GM18907 (cell line): ENCODE data around the gene NIT1.

Experiments
- ATAC-seq: cut with Tn5 transposase; IDR thresholded peaks from one replicate; pipeline ENCODE4 v1.9.1; 2021; ENCODE audit warnings: mild to moderate bottlenecking, moderate library complexity; ENCODE audit not compliant: unreplicated experiment

The NIT1 gene, protein sequence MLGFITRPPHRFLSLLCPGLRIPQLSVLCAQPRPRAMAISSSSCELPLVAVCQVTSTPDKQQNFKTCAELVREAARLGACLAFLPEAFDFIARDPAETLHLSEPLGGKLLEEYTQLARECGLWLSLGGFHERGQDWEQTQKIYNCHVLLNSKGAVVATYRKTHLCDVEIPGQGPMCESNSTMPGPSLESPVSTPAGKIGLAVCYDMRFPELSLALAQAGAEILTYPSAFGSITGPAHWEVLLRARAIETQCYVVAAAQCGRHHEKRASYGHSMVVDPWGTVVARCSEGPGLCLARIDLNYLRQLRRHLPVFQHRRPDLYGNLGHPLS

DNA sequence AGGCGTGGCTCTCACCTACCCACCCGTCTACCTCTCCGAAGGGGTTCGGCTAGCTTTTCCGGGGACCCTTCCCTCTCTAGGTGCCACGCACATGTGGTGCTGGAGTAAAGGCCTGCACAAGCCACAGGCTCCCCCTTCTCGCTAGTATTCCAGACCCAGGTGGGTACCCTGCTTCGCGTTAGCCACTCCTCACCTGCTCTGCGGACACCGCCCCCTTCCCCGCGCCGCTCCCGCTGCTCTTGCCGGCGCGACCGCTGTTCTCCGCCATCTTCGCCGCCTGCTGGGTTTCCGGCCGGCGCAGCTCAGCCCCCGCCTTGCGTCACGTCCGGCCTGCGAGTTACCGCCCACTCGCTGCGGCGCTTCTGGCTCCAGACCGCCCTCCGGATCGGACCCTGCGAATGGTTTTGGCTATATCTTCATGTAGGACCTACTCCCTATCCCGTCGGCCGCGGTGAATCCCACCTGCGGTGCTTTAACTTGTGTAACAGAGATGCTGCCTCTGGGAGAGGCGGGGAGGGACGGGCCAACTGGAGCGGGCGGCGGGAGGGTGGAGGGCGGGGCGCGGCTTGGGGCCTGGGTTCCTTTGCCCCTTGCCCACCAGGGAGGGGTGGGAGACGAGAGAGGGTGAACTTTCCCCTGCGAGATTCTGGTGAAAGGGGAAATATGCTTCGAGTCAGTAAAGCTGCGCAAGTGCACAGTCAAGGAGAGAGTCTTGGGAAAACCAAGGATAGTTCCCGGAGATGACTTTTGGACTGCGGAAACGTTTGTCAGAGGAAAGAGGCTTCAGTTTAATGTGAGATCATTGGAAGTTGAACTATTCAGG, at the start of gene NIT1, which contains the start of gene PFDN2:
TSS of gene NIT1 (plus strand) at position 347 of the 823 bp plus-strand sequence. CDS start at position 419, 72 bp downstream.
TSS of gene PFDN2 (minus strand) at position 279 of the 823 bp plus-strand sequence. CDS start at position 268, 11 bp downstream.
- peak; percentile 80 for ATAC-seq

DNA sequence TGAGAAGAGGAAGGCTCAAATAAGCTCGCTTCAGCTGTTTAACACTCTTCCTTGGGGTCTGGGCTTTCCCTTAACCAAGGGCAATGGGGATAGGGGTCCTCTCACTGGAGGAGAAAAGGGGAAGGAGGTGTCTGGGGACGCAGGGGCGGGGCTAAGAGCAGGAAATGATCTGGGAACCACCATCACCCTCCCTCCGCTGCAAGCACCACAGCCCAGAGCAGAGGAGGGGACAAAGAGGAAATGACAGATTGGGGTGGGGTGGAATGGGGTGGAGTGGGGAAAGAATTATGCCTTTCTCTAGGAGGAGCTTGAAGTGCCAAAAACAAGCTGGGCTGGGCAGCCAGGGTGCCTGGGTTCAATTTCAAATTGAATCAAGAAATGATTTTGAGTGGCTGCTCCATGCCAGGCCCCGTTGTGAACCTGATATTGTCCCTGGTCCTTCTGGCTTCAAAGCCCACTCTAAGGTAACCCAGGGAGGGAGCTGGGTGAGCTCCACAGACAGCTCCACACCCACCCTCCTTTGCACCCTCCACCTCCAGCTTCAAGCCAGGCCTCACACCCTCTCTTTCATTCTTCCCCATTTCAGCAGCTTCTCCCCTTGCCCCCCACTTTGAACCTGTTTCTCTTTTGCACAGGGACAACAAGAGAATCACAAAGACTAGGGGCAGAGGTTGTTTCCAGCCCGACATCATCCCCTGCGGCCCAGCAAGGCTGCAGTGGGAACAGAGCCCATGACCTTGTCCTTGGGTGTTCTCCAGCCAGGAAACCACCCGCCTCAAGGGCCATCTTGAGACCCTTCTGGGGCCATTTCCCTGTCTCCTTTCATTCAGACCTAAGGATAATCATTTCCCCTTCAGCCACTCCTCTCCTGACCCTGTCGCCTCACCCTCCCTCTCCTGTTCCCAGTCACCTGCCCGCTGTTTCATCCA, 49.3 kb upstream of the NIT1 start:
- peak; percentile 62 for ATAC-seq

DNA sequence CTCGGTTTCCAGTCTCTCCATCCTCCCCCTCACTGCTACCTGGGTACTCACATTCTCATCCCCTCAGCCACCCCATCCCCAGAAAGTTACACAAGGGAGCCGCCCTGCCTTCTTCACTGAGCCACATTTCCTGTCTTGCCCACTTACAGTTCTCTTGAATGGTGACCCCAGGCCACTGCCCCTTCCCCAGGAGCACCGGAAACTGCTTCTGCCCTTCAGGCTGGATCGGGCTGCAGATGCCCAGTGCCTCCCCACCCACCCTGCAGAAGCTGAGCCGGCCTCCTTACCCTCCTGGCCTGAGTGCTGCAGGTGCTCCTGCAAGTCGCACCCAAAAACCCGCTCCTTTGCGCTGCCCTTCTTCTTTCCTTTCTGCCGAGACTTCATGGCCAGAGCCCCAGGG, 48.7 kb upstream of the NIT1 start:
- peak; percentile 1 for ATAC-seq

DNA sequence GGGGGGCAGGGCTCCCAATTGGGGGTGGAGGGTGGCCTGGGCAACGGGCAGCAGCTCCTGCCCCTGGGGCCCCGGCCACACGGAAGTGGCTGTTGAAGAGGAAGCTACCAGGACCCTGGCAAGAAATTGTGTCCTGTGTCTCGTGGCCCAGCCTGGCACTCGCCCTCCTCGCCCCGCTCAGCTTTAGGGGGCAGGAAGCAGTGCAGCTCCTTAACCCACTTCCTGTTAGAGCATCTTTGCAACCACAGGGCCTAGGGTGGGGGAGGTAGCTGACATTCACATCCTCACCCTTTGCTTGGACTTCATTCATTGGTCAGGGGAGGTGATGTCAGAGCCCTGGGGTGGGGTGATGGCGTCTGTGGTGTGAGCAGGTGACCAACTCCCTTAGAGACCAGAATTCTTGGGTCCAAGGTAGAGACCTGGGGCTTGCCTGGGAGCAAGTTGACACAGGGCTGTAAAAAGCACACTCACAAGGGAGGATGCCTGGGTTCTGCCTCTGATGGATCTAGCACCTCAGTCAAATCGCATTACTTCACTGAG, 48.1 kb upstream of the NIT1 start, which contains the start of gene ARHGAP30:
TSS of gene ARHGAP30 (minus strand) at position 161 of the 540 bp plus-strand sequence. CDS start 267 bp downstream, outside the sequence.
- peak; percentile 87 for ATAC-seq

DNA sequence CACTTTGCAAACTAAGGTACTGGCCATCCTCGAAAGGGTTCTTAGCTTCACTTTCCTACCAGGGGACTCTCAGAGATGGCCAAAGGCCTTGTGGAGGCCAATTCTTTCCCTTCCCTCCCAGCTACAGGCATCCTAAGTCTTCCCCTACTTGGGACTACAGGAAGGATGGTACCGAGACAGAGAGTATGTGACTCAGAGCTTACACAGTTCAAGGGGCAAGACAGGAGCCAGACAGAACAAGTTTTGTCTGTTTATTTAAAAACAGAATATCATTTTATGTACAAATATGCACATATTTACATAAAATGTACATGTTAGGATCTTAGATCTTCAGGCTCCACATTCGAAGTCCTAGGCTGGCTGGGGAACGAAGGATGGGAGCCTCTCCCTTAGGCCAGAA, 47.1 kb upstream of the NIT1 start:
- ATAC-seq, result no peak

DNA sequence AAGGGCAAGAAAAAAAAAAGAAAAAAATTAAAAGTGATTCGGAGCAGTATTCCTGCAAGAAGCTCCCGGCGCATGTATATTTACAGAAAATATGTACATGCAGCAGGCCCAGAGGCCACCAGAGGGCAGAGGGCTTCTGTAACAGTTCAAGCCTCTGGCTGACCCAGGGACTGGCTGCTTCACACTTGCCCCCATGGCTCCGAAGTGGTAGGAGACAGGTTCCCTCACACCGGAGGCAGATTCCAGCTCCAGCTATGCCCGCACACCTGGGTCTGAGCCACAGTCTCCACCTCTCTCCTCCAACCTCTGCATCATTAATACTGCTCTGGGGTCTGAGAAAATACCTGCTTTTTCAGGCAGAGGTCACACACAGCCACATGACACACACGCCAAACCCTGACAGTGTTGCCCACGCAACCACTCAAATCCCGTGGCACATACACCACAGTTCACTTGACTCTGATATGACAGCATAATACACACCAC, 46.0 kb upstream of the NIT1 start:
- no peak for ATAC-seq

DNA sequence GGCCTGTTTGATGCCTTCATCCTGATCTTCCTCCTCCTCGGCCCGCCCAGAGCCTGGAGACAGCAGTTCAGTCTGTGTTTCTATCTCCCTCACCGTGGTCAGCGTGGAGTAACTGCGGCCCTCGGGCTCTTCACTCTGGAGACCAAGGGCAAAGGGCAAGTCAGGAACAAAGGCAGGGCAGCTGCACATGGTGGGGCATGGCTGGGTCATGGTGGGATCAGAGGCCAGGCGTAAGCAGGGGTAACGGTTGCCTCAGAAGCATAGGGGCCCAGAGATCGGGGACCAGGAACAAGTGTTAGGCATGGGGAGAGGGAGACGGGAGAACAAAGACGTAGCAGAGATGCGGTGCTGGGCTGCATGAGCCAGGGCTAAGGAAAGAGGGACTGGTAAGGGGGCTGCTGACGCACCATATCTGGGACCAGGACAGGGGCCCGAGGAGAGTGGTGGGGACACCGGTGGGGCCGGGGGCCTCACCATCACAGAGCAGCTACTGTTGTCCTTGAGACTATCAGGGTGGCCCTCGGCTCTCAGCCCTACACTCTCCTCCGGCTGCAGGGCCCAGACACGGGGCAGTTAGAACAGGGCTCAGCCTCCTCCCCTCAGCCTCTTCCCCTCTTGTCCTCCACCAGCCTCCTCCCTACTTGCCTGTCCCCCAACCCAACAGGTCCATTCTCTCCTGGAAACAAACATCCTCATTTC, 45.0 kb upstream of the NIT1 start:
- no peak for ATAC-seq

DNA sequence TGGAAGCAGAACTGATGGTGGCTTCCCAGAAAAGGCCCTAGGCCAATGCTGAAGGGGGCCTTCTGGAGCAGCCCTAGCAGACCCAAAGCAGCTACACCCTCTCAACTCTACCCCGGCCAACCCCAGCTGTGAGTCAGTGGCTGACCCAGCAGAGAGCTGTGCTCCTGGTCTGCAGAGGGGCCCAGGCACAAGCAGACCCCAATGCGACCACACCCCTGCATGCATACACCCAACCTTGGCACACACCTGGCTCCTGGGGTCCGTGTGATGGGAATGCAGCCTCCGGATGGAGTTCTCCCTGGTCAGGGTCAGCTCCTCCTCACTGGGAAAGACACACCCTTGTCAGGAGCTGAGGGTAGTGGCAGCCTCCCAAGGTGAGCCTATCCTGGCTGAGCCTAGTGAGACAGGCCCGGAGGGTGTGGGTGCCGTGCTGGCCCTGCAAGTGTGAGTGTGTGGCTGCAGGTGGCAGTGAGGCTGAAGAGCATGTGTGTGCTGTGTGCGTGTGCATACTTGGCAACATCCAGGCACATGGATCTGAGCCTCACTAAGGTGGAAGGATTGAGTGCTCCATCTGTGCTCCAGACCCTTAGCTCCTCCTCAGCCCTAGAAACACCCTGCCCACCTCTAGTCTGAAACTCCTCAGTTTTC, 44.3 kb upstream of the NIT1 start:
- no peak for ATAC-seq

DNA sequence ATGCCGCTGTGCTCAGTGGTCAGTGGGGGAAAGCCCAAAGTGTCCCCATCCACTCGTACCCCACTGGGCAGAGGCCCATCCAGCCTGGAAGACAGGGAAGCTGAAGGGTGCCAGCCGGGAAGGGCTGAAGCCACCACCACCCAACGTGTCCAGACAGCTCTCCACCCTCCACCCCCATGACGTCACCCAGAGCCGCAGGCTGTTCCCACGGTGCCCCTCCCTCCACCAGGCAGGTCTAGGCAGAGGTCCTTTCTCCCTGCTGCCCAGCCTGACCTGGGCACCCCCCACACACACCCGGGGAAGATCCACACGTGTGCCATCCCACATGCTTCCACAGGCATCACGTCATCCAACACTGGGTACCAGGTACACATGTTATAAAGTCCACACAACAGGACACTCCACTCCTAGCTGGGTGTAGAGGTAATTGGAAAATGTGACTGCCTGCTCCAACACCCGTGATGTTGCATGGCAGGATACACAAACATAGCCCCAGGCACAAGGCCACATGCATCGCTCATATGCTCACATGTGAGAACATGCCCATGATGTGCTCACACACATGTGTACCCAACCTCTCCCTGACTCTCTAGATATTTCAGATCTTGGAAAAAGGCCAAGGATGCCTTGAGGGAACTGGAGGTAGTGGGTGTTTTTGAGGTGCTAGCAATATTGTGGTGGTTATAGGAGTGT, 43.1 kb upstream of the NIT1 start:
- no peak for ATAC-seq

DNA sequence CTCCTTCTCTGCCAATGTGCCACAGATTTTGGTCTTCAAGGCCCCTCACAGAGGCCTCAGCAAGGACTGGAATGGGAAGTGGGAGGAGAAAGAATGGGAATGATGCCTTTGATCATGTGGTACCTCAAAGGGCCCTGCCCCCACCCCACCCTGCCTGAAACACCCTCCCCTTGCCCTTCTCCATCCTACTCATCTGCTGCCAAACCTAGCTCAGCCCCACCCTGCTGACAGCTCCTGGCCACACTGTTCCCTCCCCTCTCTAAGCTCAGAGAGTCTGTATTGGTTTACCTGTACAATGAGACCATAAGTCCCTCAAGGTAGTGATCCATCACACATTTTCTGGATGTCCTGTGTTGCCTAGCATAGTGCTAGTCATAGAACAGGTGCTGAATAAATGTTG, 41.5 kb upstream of the NIT1 start:
- no peak for ATAC-seq

DNA sequence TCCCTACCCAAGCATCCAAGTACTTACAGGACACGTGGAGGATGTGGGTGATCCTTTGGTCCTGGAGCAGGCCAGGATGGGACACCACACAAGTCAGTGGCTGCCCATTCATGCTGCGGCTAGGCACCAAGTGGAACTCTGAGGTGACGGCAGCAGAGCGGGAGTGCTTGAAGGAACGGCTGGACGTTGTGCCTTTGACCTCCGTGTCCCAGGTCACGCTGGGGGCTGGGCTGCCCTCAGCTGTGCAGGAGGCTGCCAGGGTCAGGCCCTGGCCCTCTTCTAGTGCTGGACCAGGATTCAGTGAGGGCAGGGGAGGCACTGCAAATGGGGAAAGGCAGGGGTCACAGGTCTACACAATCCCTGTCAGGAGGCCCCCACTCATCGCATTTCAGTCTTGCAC, 40.5 kb upstream of the NIT1 start:
- no peak for ATAC-seq

DNA sequence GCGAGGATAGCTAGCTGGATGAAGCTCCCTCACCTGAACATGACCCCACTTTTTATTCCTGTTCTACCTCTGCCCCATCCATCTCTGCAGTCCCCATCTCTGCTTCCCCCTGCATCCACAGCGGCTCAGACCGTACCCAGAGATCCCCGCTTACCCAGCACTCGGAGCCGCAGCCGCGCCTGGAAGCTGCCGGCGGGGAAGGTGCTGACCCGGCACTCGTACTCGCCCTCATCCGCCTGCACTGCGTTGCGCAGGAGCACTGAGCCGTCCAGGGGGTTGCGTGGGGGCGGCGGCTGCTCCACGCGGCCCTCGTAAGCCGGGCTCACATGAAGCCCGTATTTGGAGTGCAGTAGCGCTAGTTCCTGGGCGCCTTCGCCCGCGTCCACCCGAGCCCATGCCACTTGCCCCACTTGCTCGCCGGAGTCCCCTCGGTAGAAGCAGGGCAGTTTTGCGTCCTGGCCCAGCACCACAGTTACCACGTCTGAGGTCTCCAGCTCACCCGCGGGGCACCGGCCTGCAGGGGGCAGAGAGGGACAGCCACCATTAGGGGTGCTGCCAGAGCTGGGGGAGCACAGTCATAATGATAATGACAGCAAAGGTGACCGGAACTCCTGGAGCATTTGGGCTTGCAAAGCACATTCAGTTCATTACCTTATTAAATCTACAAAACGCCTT, 38.3 kb upstream of the NIT1 start:
- ATAC-seq, result no peak

DNA sequence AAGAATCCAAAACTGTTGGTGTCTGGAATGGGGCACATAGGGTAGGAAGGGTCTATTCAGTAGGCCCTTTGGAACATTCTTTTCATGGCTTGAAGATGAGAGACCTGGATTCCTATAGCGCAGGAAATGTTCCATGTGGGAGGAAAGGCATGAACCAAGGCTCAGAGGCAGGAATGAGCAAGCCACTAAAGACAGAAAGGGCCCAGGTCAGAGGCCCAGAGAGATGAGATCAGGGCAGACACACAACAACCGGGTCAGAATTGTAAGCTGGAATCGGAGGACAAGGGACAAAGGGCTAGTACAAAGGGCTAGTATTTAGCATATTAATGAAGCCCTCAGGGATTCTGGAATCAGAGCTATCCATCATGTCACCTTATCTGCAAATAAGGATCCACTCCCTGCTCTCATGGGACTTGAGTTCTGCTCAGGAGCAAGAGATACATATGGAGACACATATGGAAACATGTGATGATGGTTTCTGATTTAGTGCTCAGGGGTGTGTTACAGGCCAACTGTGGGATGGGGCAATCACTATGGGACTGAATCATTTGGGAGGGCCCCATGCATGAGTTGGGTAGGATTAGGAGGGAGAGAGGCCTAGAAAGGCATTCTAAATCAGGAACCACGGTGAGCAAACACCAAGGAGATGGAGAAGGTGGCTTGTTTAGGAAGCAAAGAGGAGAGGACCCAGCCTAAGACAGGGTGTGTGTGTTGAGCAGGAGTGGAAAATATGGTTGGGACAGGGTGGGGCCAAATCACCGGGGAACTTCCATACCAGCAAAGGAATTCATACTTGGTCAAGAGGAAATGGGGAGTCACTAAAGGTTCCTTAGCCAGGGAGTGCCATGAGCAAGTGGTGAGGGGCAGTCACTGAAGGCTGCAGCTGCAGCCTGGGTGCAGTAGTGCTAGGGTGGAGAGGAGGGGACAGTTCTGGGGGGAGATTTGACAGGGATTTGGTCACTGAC, 37.2 kb upstream of the NIT1 start:
- ATAC-seq, result no peak

DNA sequence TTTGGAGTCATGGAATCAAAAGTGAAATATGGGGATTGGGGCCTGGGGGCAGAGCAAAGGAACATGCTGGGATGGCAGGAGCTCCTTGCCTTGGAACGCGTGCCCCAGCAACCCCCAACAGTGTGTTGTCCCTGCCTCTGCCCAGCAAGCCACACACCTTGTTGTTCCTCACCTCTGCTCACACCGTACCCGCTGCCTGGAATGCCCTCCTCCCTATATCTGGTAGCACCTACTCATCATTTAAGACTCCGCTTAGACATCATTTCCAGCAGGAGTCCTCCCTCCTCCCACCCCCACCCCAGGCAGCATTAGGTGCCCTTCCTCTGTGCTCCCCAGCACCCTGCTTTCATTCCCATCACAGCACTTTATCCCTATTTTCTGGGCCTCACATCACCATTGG, 36.4 kb upstream of the NIT1 start:
- no peak for ATAC-seq

DNA sequence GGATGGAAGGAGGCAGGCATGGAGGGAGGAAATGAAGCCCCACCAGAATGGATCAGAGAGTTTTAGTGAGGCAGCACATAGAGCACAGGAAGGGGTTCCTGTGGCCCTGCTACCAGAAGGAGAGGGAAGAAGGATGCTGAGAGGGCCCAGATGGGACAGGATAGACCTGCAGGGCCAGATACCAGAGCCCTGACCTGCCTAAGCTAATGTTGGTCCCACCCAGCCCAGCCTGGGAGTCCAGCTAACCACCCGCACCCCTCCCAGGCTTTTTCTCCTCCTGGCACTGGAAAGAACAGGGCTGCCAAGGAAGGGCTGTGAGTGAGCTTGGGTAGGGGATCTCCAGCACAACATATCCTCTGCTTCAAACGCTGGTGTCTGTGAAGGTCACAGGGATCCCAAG, 35.4 kb upstream of the NIT1 start:
- ATAC-seq, result no peak

DNA sequence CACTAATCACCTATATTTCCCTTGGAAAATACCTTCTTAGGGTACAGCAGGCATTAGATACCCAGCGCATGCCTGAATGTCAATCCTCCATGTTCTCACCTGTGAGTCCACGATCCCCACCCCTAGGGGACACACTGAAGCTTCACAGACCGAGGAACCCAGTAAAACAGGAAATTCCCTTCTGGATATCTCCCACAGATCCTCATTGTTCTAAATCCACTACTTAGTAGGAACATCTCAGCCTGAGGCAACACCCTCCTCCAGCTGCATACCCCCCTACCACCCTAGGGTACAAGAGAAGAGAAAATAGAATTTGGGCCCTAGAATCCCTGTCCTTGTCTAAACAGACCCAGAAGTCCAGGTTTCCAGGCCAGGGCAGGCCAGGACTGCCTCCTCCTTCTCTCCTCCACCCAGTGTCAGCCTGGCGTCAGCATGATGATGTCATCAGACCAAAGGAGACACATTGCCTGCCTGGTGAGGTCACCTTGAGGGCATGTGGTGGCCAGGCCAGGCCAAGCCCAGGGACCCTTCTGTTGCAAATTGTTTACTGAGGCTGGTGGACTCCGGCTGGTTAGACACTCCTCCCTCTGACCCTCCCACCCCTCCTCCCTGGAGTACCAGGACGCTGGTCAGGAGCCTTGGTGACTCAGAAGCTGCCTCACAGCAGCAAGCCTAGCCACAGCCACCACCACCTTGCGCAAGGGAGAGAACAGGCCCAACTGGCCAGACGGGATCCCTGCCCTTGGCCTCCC, 34.7 kb upstream of the NIT1 start:
- no peak for ATAC-seq
